KOPT-K1 (cell line): ENCODE data around the gene PI4K2B.
"Not testable (repeated sequence)": the region's sequence is repeated elsewhere in the genome, so short reads cannot be mapped to it uniquely, and the experiment has no call there.

ENCODE experiments used
- H3K27ac ChIP-seq: fragments of 200-600 bp; sonication (generic); 2 replicates; pipeline ENCODE4 v1.5.1; 2016; ENCODE audit warnings: antibody characterized with exemption, mild to moderate bottlenecking, low read depth, low read length; ENCODE audit not compliant: poor library complexity, severe bottlenecking
- H3K36me3 ChIP-seq: fragments of 200-600 bp; sonication (generic); 2 replicates; pipeline ENCODE4 v1.5.1; 2017; ENCODE audit warnings: antibody characterized with exemption, mild to moderate bottlenecking, low read length, moderate library complexity; ENCODE audit not compliant: insufficient read depth
- H3K9me3 ChIP-seq: fragments of 200-600 bp; sonication (generic); 2 replicates; pipeline ENCODE4 v1.5.1; 2017; ENCODE audit warnings: antibody characterized with exemption, low read length, mild to moderate bottlenecking; ENCODE audit not compliant: insufficient read depth, poor library complexity, severe bottlenecking

Gene PI4K2B

GRCh38 chr4:25233737-25234389 lies at the start of gene PI4K2B:
Gene PI4K2B (plus strand): TSS chr4:25234033. CDS start chr4:25234164, 131 bp downstream.
- Histone ChIP-seq H3K27ac (peak within 1 kb of the TSS; percentile 82), H3K36me3 (peaks cover 16% of the 10 kb centered on the region; the same call in 1 of the 2 replicates), H3K9me3 (peaks cover 43% of the 10 kb centered on the region)

GRCh38 chr4:25184056-25184455 lies 49.8 kb upstream of the PI4K2B start:
- no peak overlapping the region for H3K27ac ChIP-seq
- no peaks in the 10 kb centered on the region for H3K36me3 ChIP-seq
- no peaks in the 10 kb centered on the region for H3K9me3 ChIP-seq

- Histone ChIP-seq H3K36me3 (no peaks in the 10 kb centered on the region), H3K9me3 (no peaks in the 10 kb centered on the region), H3K27ac (no peak overlapping the region)
Observed at GRCh38 chr4:25190407-25190806, 43.4 kb upstream of the PI4K2B start.

- Histone ChIP-seq H3K9me3 (no peaks in the 10 kb centered on the region), H3K36me3 (no peaks in the 10 kb centered on the region; the same call in 1 of the 2 replicates), H3K27ac (no peak overlapping the region)
Observed at GRCh38 chr4:25198713-25199112, 35.1 kb upstream of the PI4K2B start.

- H3K9me3 ChIP-seq: peaks cover 7% of the 10 kb centered on the region
- H3K36me3 ChIP-seq: no peaks in the 10 kb centered on the region
- H3K27ac ChIP-seq: no peak overlapping the region
Observed at GRCh38 chr4:25207997-25208396, 25.8 kb upstream of the PI4K2B start.

GRCh38 chr4:25209702-25210101 lies 24.1 kb upstream of the PI4K2B start:
- Histone ChIP-seq H3K36me3 (no peaks in the 10 kb centered on the region), H3K9me3 (peaks cover 7% of the 10 kb centered on the region), H3K27ac (no peak overlapping the region)

- no peak overlapping the region for H3K27ac ChIP-seq
- H3K9me3 ChIP-seq: peaks cover 7% of the 10 kb centered on the region
- H3K36me3 ChIP-seq: no peaks in the 10 kb centered on the region
Observed at GRCh38 chr4:25211721-25212120, 22.1 kb upstream of the PI4K2B start.

GRCh38 chr4:25212822-25213221 lies 21.0 kb upstream of the PI4K2B start:
- H3K36me3 ChIP-seq: no peaks in the 10 kb centered on the region
- H3K27ac ChIP-seq: no peak overlapping the region
- peaks cover 7% of the 10 kb centered on the region for H3K9me3 ChIP-seq

- no peak overlapping the region for H3K27ac ChIP-seq
- no peaks in the 10 kb centered on the region for H3K36me3 ChIP-seq
- peaks cover 7% of the 10 kb centered on the region for H3K9me3 ChIP-seq
Observed at GRCh38 chr4:25213347-25213979, 20.4 kb upstream of the PI4K2B start.

- not testable (repeated sequence) for H3K9me3 ChIP-seq, H3K36me3 ChIP-seq, H3K27ac ChIP-seq
Observed at GRCh38 chr4:25214750-25215149, 19.1 kb upstream of the PI4K2B start.

- no peak overlapping the region for H3K27ac ChIP-seq
- 0 out of 2 replicates have a peak, but pooled peaks cover 3% of the 10 kb centered on the region for H3K36me3 ChIP-seq
- H3K9me3 ChIP-seq: peaks cover 17% of the 10 kb centered on the region
Observed at GRCh38 chr4:25215511-25215910, 18.3 kb upstream of the PI4K2B start.

- Histone ChIP-seq H3K9me3 (peaks cover 68% of the 10 kb centered on the region), H3K27ac (no peak overlapping the region), H3K36me3 (peaks cover 3% of the 10 kb centered on the region; the same call in 1 of the 2 replicates)
Observed at GRCh38 chr4:25221377-25221776, 12.5 kb upstream of the PI4K2B start.

GRCh38 chr4:25223802-25224375 lies 9.9 kb upstream of the PI4K2B start:
- H3K27ac ChIP-seq: no peak overlapping the region
- peaks cover 88% of the 10 kb centered on the region for H3K9me3 ChIP-seq
- H3K36me3 ChIP-seq: peaks cover 3% of the 10 kb centered on the region; the same call in 1 of the 2 replicates

GRCh38 chr4:25229804-25230203 lies 4.0 kb upstream of the PI4K2B start:
- Histone ChIP-seq H3K9me3 (peaks cover 63% of the 10 kb centered on the region), H3K36me3 (no peaks in the 10 kb centered on the region; the same call in 1 of the 2 replicates), H3K27ac (no peak overlapping the region)

GRCh38 chr4:25233194-25233593 lies 639 bp upstream of the PI4K2B start:
- peaks cover 46% of the 10 kb centered on the region for H3K9me3 ChIP-seq
- H3K27ac ChIP-seq: peak overlapping the region; percentile 82
- peaks cover 12% of the 10 kb centered on the region; the same call in 1 of the 2 replicates for H3K36me3 ChIP-seq
